ENCODE results near the gene CAPG.
"Not testable (repeated sequence)": the region's sequence is repeated elsewhere in the genome, so short reads cannot be mapped to it uniquely, and the experiment has no call there.

Gene CAPG

DNA sequence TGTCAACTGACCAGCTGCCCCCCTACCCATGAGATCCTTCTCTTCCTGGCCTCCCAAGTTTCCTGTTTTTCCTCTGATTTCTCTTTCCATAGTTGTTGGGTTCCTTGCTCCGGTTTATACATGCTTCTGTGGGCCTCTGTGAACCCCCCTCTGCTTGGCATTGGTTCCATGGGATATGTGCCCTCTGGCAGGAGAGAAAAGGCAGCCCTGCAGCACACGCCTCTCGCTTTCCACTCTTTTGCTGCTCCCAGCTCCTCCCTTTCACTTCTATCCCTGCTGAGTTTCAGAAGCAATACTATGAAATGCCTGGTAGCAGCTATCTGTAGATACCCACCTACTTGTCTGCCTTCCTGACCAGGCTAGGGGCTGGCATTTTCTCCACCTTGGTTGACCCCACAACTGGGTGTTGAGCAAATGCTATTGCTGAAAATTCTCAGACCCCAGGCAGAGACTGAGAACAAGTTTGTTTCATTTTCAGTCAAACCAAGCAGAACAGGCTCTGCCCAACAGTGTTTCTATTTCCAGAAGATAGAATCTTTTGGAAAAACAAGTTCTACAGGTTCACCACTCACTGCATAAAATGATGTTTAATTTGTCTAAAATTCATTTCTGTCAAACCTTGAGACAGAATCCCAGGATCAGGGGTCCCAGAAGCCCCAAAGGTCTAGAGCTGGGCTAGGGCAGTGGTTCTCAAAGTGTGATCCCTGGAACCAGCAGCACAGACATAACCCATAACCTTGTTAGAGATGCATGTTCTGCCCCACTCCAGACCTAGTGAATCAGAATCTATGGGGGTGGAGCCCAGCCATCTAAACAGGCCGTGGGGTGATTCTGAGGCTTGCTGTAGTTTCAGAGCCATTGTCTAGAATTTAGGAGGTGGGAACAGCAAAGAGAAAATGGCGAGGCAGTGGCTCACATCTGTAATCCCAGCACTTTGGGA, 13.4 kb downstream of the CAPG start:
- no peak for DNase-seq (ENCODE audit: low read depth in 2 of 2)

DNA sequence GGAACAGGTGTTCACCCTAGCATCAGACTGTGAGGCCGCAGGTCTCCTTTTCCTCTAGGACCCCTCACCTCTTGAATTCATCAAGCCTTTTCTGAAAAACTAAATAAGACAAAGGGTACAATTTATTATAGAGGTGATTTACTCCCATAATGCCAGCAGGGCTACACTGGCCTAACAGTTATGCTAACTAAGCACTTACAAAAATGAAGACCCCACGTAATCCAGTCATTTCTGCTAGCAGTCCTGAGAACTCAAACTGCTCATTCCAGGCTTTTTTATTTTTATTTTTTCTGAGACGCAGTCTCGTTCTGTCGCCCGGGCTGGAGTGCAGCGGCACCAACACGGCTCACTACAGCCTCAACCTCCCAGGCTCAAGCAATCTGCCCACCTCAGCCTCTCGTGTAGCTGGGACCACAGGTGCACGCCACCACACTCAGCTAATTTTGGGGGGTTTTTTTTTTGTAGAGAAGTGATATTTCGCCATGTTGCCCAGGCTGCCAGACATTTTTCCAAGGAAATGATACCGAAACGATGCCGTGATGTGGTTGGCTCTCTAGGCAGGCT, 14.2 kb downstream of the CAPG start:
- DNase-seq (ENCODE audit: low read depth in 2 of 2): no peak

- DNase-seq (ENCODE audit: low read depth in 2 of 2): no peak
Measured at GRCh38 chr2:85394976-85395375, 15.2 kb downstream of the CAPG start.

GRCh38 chr2:85394261-85394681, 15.9 kb downstream of the CAPG start:
- DNase-seq (ENCODE audit: low read depth in 2 of 2): no peak

DNA sequence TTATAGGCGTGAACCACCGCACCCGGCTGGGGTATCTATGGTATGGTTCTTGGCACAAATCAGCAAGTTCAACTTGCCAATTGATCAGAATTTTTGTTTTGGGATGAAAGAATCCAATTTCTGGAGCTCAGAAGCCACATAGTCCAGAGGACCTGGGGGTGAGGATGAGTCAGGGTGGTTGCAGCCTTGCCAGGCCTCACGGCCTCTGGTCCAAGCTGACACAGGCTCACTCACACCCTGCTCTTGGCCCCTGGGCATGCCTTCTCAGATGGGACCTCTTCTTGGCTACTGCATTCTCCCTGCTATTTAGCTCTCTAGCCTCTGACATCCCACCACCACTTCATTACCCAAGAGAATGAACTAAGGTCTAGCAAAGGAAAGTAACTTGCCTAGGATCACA, 16.3 kb downstream of the CAPG start:
- DNase-seq (ENCODE audit: low read depth in 2 of 2): no peak

GRCh38 chr2:85390941-85391669, 19.1 kb downstream of the CAPG start:
- peak; percentile 44 to 59 for DNase-seq (ENCODE audit: low read depth in 2 of 2)

- no peak for DNase-seq (ENCODE audit: low read depth in 2 of 2)
Measured at GRCh38 chr2:85388878-85389538, 21.2 kb downstream of the CAPG start.

GRCh38 chr2:85387754-85388153, 22.4 kb downstream of the CAPG start:
- DNase-seq (ENCODE audit: low read depth in 2 of 2): no peak

GRCh38 chr2:85385746-85386145, 24.4 kb downstream of the CAPG start:
- DNase-seq (ENCODE audit: low read depth in 2 of 2): no peak

DNA sequence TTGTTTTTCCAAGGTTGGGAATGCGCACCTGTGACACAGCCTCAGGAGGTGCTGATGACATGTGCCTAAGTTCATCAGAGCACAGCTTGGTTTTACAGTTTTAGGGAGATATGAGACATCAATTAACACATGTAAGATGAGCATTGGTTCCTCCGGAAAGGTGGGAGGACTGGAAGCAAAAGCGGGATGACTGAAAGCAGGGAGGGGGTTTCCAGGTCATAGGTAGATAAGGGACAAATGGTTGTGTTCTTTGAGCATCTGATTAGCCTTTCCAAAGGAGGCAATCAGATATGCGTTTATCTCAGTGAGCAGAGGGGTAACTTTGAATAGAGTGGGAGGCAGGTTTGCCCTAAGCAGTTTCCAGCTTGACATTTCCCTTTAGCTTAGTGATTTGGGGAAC, 26.3 kb downstream of the CAPG start:
- DNase-seq (ENCODE audit: low read depth in 2 of 2): no peak

GRCh38 chr2:85383151-85383550, 27.0 kb downstream of the CAPG start:
- not testable (repeated sequence) for DNase-seq (ENCODE audit: low read depth in 2 of 2)

DNA sequence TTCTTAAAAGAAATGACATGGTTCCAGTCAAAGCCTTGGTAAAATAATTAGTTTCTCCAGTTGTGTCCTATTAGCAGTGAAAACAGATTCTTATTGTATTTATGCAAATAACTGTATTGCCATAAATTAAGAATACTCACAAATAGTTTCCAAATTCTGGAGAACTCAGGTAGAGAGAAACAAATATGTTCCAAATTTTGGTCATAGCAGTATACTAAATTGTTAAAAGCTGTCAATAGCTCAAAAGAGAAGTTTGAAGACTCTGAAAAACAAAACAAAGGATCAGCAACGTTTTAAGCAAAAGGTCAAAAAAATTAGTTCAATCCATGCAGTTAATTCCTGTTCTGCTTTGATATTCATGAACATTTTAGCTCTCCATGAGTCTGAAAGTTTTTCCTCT, 30.1 kb downstream of the CAPG start:
- no peak for DNase-seq (ENCODE audit: low read depth in 2 of 2)

- DNase-seq (ENCODE audit: low read depth in 2 of 2): no peak
Measured at GRCh38 chr2:85378257-85378656, 31.9 kb downstream of the CAPG start.

GRCh38 chr2:85377083-85377482, 33.1 kb downstream of the CAPG start:
- no peak for DNase-seq (ENCODE audit: low read depth in 2 of 2)

DNA sequence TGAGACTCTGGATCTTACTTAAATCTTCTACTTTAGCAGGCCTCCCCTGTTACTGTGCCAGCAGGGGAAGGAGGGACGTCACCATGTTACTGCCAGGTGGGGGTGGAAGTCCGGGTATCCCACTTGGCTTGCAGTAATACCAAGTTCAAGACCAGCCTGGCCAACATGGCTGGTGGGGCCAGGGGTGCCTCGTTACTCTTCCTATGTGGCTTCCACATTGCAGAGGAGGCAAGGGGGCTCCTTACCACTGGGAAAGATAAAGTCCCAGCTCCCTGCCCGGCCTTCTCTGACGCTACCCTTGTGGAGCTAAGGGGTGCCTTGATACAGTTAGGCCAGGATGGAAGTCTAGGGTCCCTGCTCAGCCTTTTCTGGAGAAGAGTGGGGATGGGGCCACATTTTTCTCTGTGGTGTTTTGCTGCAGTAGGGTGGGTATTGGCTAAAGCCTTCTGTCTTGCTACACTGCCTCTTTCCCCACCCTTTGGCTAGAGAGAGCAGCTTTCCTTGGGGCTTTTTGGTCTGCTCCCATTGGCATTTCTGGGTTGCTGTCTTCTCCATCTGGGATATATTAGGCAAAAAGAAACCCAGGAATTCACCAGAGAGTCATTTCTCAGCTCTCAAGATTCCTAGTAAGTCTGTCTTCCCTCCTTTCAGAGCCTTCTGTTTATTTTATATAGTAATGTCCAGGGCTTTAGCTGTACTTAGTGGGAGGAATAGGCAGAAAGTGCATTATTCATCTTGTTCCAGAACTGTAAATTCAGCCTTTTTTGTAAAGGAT, 33.7 kb downstream of the CAPG start:
- DNase-seq (ENCODE audit: low read depth in 2 of 2): no peak

DNA sequence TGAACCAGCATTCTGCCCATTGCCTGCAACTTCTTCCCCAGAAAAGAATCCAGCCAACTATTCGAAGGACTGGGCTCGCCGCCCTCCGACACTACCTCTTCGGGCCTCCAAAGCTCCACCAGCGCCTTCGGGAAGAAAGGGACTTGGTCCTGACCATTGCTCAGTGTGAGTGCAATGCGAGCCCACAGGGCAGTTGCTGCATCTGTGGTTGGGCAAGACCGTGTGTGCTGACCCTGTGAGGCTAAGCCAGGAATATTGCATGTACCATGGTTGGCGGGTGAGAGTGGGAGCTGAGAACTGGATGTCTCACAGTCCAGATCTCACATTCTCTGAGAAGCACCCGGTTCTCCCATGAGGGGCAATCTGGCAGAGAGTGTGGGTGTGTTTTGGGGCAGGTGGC, 39.1 kb downstream of the CAPG start:
- no peak for DNase-seq (ENCODE audit: low read depth in 2 of 2)

DNA sequence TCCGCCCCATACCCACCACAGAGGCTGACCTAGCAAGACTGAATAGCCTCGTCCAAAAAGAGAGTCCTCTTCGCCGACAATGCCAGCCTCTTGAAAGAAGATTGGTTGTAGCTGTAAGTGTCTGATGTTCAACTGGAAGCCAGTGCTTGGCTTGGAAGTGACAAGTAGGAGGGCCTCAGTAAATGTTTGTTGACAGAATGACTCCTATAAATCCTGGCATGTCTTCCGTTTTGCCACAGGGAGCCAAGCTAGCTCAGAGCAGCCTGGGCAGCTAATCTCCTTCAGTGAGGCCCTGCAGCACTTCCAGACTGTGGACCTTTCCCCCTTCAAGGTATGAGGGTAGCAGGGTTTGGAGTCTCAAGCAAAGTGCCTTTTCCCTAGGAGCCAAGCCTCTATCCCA, 40.7 kb downstream of the CAPG start:
- DNase-seq (ENCODE audit: low read depth in 2 of 2): no peak

DNA sequence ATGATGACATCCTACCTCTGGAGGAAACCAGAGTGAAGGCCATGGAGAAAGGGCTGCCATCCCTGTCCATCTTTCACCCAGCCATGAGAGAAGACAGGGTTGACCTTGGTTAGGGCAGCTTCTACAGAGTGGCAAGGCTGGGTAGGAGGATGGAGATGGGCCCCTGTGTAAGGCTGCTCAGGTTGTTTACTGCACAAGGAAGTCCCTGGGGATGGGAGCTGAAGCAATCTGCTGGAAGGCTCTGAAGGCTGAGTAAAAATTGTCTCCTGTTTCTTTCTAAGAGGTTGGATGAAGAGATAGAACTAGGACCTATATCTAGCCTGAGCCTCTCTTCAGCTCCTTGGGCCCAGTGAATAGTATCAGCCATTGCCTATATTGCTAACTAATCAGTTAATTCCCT, 41.2 kb downstream of the CAPG start:
- DNase-seq (ENCODE audit: low read depth in 2 of 2): no peak

DNA sequence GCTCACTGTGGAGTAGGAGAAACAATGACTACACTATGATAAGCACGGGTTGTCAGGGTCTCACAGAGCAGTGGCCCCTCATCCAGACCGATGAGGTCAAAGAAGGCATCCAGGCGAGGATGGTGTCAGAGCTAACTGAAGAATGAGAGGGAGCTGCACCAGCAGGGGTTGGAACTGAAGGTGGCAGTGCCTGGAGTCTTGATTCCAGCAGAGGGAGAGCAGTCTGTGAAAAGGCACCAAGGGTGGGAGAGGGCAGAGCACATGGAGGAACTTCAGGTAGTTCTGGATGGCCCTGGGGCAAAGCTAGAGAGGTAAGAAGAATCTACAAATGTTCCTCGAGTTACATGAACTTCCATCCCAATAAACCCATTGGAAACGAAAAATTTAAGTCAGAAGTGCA, 43.0 kb downstream of the CAPG start:
- no peak for DNase-seq (ENCODE audit: low read depth in 2 of 2)

- DNase-seq (ENCODE audit: low read depth in 2 of 2): not testable (repeated sequence)
Measured at GRCh38 chr2:85362653-85363387, 47.3 kb downstream of the CAPG start.

DNA sequence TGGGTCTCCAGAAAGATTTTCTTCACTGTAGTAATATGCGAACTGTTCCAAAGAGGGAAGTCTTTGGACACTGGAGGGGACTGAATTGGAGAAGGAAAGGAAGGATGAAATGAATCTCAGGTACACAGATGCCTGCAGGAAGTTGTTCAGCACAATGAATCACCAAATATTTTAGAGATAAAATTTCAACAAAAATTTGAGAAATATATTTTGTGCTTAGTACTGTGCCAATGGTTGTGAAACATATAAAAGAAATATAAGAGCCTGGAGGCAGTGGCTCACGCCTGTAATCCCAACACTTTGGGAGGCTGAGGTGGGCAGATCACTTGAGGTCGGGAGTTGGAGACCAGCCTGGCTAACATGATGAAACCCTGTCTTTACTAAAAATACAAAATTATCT, 52.4 kb downstream of the CAPG start:
- no peak for DNase-seq (ENCODE audit: low read depth in 2 of 2)
